OCI-LY7 (cell line): ENCODE data around the gene CHMP4A.

Experiments used
- EZH2phosphoT487 ChIP-seq: fragments of 200-600 bp; sonication (generic); IDR thresholded peaks from 2 replicates; pipeline ENCODE4 v1.6.1; 2018; ENCODE audit warnings: low read depth, borderline replicate concordance, mild to moderate bottlenecking, mixed run types, antibody characterized with exemption, low read length, moderate library complexity, mixed read lengths
- TF ChIP-seq, protein P1 (sequence below): fragments of 200-600 bp; sonication (generic); conservative IDR thresholded peaks from 2 replicates; pipeline ENCODE4 v1.5.1; 2014; ENCODE audit warnings: mild to moderate bottlenecking, antibody characterized with exemption, low read length, moderate library complexity, mixed read lengths

DNA sequence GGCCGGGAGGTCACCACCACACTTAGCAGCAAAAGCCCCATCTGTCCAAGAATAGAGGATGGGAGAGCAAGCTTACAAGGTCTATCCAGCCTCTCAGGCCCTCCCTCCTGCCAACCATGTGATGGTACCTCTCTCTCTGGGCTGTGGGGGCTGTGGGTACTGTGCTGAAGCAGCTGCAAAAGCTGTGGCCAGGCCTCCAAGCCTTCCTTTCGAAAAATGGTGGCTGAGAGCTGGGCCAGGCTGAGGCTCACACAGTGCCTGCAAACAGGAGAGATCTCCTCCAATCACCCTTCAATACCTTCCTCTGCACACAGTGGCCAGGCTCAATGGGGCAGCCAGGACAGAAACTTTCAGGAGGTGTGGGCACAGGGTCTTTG lies 25.8 kb downstream of the CHMP4A start:
- TF ChIP-seq, protein P1, sequence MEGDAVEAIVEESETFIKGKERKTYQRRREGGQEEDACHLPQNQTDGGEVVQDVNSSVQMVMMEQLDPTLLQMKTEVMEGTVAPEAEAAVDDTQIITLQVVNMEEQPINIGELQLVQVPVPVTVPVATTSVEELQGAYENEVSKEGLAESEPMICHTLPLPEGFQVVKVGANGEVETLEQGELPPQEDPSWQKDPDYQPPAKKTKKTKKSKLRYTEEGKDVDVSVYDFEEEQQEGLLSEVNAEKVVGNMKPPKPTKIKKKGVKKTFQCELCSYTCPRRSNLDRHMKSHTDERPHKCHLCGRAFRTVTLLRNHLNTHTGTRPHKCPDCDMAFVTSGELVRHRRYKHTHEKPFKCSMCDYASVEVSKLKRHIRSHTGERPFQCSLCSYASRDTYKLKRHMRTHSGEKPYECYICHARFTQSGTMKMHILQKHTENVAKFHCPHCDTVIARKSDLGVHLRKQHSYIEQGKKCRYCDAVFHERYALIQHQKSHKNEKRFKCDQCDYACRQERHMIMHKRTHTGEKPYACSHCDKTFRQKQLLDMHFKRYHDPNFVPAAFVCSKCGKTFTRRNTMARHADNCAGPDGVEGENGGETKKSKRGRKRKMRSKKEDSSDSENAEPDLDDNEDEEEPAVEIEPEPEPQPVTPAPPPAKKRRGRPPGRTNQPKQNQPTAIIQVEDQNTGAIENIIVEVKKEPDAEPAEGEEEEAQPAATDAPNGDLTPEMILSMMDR = no peak
- TF ChIP-seq EZH2phosphoT487 = no peak
